Fibroblast of lung (primary cell): ENCODE data around the gene ADARB1.

Source experiments
- CTCF ChIP-seq, 2 donors: IDR thresholded peaks in 1 of 2; conservative IDR thresholded peaks in 1 of 2; 1 replicate in 1 of 2; 2 replicates in 1 of 2; pipeline ENCODE4 v1.5.1; 2011 to 2012; ENCODE audit warnings: low read length in 2 of 2, control low read depth in 1 of 2, inconsistent platforms in 1 of 2, low read depth in 1 of 2, mild to moderate bottlenecking in 1 of 2
- EZH2 ChIP-seq: IDR thresholded peaks from 2 replicates; pipeline ENCODE4 v1.5.1; 2012; ENCODE audit warnings: low read length, control low read depth, mild to moderate bottlenecking; ENCODE audit errors: missing control alignments

GRCh38 chr21:45264146-45264911 lies 189.9 kb downstream of the ADARB1 start:
- no peak for TF ChIP-seq CTCF (conservative IDR thresholded peaks at IDR 0.05 in 1 of 2, IDR thresholded peaks at IDR 0.05 in 1 of 2; ENCODE audit: low read depth in 1 of 2, low read length in 2 of 2)
- no peak for TF ChIP-seq EZH2
